NB4 (cell line): ENCODE data around the gene ABCC3.

Experiments used
- MYC ChIP-seq: IDR thresholded peaks from 2 replicates; pipeline ENCODE4 v1.6.1; 2011; ENCODE audit warnings: low read depth, low read length
- POLR2A ChIP-seq: IDR thresholded peaks from 2 replicates; pipeline ENCODE4 v1.6.1; 2011; ENCODE audit warnings: mild to moderate bottlenecking; ENCODE audit not compliant: insufficient read length; ENCODE audit errors: extremely low read depth
- TF ChIP-seq, protein P1 (sequence below): IDR thresholded peaks from one replicate; pipeline ENCODE4 v1.5.1; 2012; ENCODE audit warnings: low read depth, low read length
- TF ChIP-seq, protein P2 (sequence below): IDR thresholded peaks from 2 replicates; pipeline ENCODE4 v1.6.1; 2011; ENCODE audit warnings: low read depth, low read length

DNA sequence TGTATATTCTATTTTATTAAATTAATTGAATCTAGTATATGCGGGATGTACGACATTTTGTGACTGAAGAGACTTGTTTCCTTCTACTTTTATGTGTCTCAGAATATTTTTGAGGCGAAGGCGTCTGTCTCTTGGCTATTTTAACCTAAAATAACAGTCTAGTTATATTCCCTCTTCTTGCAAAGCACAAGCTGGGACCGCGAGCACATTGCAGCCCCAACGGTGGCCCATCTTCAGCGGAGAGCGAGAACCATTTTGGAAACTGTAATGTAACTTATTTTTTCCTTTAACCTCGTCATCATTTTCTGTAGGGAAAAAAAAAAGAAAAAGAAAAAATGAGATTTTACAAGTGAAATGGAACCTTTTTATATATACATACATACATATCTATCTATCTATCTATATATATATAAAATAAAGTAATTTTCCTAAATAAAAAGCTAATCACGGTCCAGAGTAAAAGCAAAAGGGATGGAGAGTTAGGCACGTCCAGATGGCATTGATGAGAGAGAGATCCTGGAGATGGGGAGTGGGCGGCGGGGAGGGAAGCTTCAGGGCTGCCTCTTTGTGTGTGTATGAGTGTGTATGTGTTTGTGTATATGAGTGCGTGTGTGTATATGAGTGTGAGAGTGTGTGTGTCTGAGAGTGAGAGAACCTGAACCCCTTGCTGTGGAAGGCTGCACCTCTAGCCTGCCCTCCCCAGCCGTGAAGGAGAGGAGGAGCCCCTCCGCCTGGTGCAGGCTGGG, 7.5 kb upstream of the ABCC3 start:
- TF ChIP-seq, protein P1, sequence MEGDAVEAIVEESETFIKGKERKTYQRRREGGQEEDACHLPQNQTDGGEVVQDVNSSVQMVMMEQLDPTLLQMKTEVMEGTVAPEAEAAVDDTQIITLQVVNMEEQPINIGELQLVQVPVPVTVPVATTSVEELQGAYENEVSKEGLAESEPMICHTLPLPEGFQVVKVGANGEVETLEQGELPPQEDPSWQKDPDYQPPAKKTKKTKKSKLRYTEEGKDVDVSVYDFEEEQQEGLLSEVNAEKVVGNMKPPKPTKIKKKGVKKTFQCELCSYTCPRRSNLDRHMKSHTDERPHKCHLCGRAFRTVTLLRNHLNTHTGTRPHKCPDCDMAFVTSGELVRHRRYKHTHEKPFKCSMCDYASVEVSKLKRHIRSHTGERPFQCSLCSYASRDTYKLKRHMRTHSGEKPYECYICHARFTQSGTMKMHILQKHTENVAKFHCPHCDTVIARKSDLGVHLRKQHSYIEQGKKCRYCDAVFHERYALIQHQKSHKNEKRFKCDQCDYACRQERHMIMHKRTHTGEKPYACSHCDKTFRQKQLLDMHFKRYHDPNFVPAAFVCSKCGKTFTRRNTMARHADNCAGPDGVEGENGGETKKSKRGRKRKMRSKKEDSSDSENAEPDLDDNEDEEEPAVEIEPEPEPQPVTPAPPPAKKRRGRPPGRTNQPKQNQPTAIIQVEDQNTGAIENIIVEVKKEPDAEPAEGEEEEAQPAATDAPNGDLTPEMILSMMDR = no peak
- no peak for TF ChIP-seq POLR2A
- TF ChIP-seq, protein P2, sequence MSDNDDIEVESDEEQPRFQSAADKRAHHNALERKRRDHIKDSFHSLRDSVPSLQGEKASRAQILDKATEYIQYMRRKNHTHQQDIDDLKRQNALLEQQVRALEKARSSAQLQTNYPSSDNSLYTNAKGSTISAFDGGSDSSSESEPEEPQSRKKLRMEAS = no peak
- no peak for TF ChIP-seq MYC
